ENCODE data around the gene NSUN3. TPM values are rescaled to one million over a fixed set of nuclear protein-coding genes. Genes with fewer than 3 reads are reported as not detected.
A peak's percentile ranks its signal among the peaks of the same experiment; 100 is the strongest.

Gene NSUN3
- polyA plus RNA-seq, 1 of the 3 experiments (the other 2 are of a cell fraction), result 2.9 TPM

DNA sequence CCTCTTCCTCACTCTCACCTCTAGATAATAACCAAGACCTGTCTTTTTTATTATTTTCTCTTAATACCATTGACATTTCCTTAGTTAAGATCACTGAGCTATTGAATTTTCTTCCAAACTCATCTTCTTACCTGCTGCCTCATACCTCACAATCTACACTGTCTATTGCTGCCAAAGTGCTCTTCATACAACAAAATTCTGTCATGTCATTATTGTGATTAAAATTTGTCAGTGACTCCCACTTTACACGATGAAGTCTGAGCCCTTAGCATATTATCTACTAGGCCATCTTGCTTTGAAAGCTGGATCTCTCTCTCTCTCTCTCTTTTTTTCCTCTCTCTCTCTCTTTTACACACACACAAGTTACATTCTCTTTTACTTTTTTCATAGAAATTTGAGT lies 73.3 kb downstream of the NSUN3 start (continued):
- no peak for TF ChIP-seq RCOR1 (IDR thresholded peaks at IDR 0.05; ENCODE audit: low read length)

DNA sequence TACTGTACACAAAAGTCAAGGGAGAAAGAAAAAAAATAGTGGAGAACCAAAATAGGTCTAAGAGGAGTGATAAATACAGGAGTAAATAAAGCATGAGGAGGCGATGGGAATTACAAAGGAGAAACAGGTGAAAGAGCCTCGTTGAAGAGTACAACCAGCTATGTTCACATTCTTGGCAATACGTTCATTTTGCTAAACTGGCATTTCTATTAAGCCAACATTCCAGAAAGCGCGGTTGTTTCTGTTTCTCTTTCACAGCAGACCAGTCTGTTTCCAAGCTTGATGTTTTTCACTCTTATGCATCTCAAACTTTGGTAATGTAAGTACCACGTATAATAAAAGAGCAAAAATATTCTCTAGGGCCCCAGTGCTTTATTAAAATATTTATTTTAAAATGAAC lies 74.5 kb downstream of the NSUN3 start:
- no peak overlapping the region for H3K4me3 ChIP-seq (ENCODE audit: low read depth in 2 of 2, low read length in 1 of 2)
- H4K20me1 ChIP-seq (ENCODE audit: insufficient read depth), result no peaks in the 10 kb centered on the region
- no peak overlapping the region for H3K9ac ChIP-seq
- no peaks in the 10 kb centered on the region for H3K36me3 ChIP-seq (replicated peaks in 1 of 2; ENCODE audit: control insufficient read depth in 1 of 2, insufficient read depth in 2 of 2, low read length in 1 of 2)
- H3K4me1 ChIP-seq (ENCODE audit: control insufficient read depth in 1 of 2, insufficient read depth in 2 of 2, low read depth in 1 of 2, low read length in 1 of 2), result peaks cover 0 to 25% of the 10 kb centered on the region in 2 experiments; a peak in 3 of 4 replicates
- DNase-seq, result no peak
- no peaks in the 10 kb centered on the region for H3K79me2 ChIP-seq (ENCODE audit: insufficient read depth)
- TF ChIP-seq, protein P1, sequence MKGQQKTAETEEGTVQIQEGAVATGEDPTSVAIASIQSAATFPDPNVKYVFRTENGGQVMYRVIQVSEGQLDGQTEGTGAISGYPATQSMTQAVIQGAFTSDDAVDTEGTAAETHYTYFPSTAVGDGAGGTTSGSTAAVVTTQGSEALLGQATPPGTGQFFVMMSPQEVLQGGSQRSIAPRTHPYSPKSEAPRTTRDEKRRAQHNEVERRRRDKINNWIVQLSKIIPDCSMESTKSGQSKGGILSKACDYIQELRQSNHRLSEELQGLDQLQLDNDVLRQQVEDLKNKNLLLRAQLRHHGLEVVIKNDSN (IDR thresholded peaks at IDR 0.05; ENCODE audit: borderline replicate concordance, low read depth), result no peak
- TF ChIP-seq EP300 (IDR thresholded peaks at IDR 0.05; ENCODE audit: borderline replicate concordance in 1 of 2, low read depth in 1 of 2, low read length in 1 of 2) (no peak), YY1 (IDR thresholded peaks at IDR 0.05; ENCODE audit: low read depth) (no peak), RXRA (IDR thresholded peaks at IDR 0.05; ENCODE audit: borderline replicate concordance, low read depth) (no peak), JUND (IDR thresholded peaks at IDR 0.05) (no peak), RFX5 (IDR thresholded peaks at IDR 0.05; ENCODE audit: low read length) (no peak), TCF12 (IDR thresholded peaks at IDR 0.05) (no peak), NRF1 (IDR thresholded peaks at IDR 0.05; ENCODE audit: low read depth, low read length) (no peak), NFIC (IDR thresholded peaks at IDR 0.05; ENCODE audit: borderline replicate concordance) (no peak), ELF1 (IDR thresholded peaks at IDR 0.05) (no peak), MXI1 (IDR thresholded peaks at IDR 0.05; ENCODE audit: low read depth, low read length) (no peak), RAD21 (IDR thresholded peaks at IDR 0.05; ENCODE audit: low read length) (no peak), GABPA (IDR thresholded peaks at IDR 0.05; ENCODE audit: low read depth) (no peak), GATA2 (CRISPR knock-in tag; IDR thresholded peaks at IDR 0.05) (no peak), EZH2phosphoT487 (IDR thresholded peaks at IDR 0.05; ENCODE audit: borderline replicate concordance, low read depth) (no peak), CHD2 (IDR thresholded peaks at IDR 0.05; ENCODE audit: low read length, partially characterized antibody) (no peak)
- TF ChIP-seq, protein P2, sequence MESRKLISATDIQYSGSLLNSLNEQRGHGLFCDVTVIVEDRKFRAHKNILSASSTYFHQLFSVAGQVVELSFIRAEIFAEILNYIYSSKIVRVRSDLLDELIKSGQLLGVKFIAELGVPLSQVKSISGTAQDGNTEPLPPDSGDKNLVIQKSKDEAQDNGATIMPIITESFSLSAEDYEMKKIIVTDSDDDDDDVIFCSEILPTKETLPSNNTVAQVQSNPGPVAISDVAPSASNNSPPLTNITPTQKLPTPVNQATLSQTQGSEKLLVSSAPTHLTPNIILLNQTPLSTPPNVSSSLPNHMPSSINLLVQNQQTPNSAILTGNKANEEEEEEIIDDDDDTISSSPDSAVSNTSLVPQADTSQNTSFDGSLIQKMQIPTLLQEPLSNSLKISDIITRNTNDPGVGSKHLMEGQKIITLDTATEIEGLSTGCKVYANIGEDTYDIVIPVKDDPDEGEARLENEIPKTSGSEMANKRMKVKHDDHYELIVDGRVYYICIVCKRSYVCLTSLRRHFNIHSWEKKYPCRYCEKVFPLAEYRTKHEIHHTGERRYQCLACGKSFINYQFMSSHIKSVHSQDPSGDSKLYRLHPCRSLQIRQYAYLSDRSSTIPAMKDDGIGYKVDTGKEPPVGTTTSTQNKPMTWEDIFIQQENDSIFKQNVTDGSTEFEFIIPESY (IDR thresholded peaks at IDR 0.05; ENCODE audit: borderline replicate concordance, low read depth), result no peak
- no peaks in the 10 kb centered on the region for H3K9me2 ChIP-seq
- H3K4me2 ChIP-seq, result no peak overlapping the region
- peak overlapping the region in 1 of 2 experiments; percentile 28; a peak in 1 of 4 replicates for H3K27ac ChIP-seq (ENCODE audit: low read depth in 2 of 2, low read length in 1 of 2)
- CTCF ChIA-PET, result interaction anchor here (1.2 to 1.8 kb wide), 3 partner anchors 22 to 110 kb away, joined by 3 to 8 read pairs (median 5); no protein-coding TSS in a partner anchor
- H2AFZ ChIP-seq (ENCODE audit: low read depth), result peak overlapping the region; percentile 7; the same call in 1 of the 2 replicates
- POLR2A ChIA-PET, result no interaction called here
- H3K9me3 ChIP-seq, result no peaks in the 10 kb centered on the region
- H3F3A ChIP-seq (replicated peaks; ENCODE audit: insufficient read depth), result no peaks in the 10 kb centered on the region
- H3K27me3 ChIP-seq (ENCODE audit: insufficient read depth), result no peaks in the 10 kb centered on the region
- 83% methylated on average over 6 of the region's 6 CpGs for WGBS (ENCODE audit: low lambda C conversion rate)
